HCT116 (cell line): ENCODE data around the gene PYGO2. TPM values are rescaled to one million over a fixed set of nuclear protein-coding genes. Genes with fewer than 3 reads are reported as not detected.

ENCODE experiments used
- ATAC-seq: fragments of 200-7000 bp; cut with Tn5 transposase; 2 replicates; pipeline ENCODE4 v1.9.1; 2020; ENCODE audit warnings: mild to moderate bottlenecking, moderate library complexity
- BruUV-seq: library from RNA; stranded (reverse); fragments of 400-500 nt; replicated peaks from 2 replicates; lab custom pipeline; 2021; lab: Mats Ljungman, UMichigan
- CTCF ChIA-PET: fragments of 300-600 bp; sonication (Branson Sonifier 250); formaldehyde crosslinking; loops from one replicate; lab custom pipeline; 2021; ENCODE audit warnings: antibody characterized with exemption; lab: Charles Lee
- POLR2A ChIA-PET: fragments of 300-600, 350-600 bp; sonication (Branson Sonifier 250); formaldehyde crosslinking; loops from one replicate; lab custom pipeline; 2021; ENCODE audit warnings: antibody characterized with exemption; lab: Charles Lee
- RAD21 ChIA-PET, 2 experiments: fragments of 300-600 bp; sonication (Branson Sonifier 250); formaldehyde crosslinking; loops; one replicate each; lab custom pipeline; 2023; ENCODE audit warnings: low total read pairs in 2 of 2; ENCODE audit not compliant: uncharacterized antibody in 2 of 2, unreplicated experiment in 2 of 2, low non-redundant PET in 1 of 2; lab: Charles Lee
- DNase-seq: peaks from one replicate; pipeline ENCODE4 v3.0.0-alpha.2; 2010; ENCODE audit warnings: low read depth, low spot score
- H2AFZ ChIP-seq: fragments of 200-600 bp; shearing (Covaris generic), sonication (generic); 2 replicates; pipeline ENCODE4 v1.6.1; 2017; ENCODE audit warnings: low read depth, mixed run types, mixed read lengths, antibody characterized with exemption, low read length; ENCODE audit not compliant: poor library complexity, severe bottlenecking
- H3K27ac ChIP-seq: 2 replicates; pipeline ENCODE4 v1.5.1; 2012; ENCODE audit warnings: low read depth, low read length
- H3K27me3 ChIP-seq: fragments of 200-600 bp; sonication (generic); 2 replicates; pipeline ENCODE4 v1.6.1; 2016; ENCODE audit warnings: mixed run types, low read length, mixed read lengths; ENCODE audit not compliant: insufficient read depth
- H3K36me3 ChIP-seq, 2 experiments: fragments of 200-500 bp in 1 of 2; fragments of 200-600 bp in 1 of 2; sonication (Bioruptor generic) in 1 of 2; sonication (generic) in 1 of 2; 2 replicates each; pipeline versions ENCODE4 v1.5.1 to v1.6.1; 2014 to 2016; ENCODE audit warnings: low read length in 2 of 2, inconsistent platforms in 1 of 2, mixed read lengths in 1 of 2, mixed run types in 1 of 2; ENCODE audit not compliant: insufficient read depth in 2 of 2, control insufficient read depth in 1 of 2
- H3K4me1 ChIP-seq, 2 experiments: fragments of 200-600 bp in 1 of 2; sonication (generic) in 1 of 2; 2 replicates each; pipeline versions ENCODE4 v1.5.1 to v1.6.1; 2012 to 2017; ENCODE audit warnings: low read length in 2 of 2, inconsistent platforms in 1 of 2, mild to moderate bottlenecking in 1 of 2, mixed read lengths in 1 of 2, mixed run types in 1 of 2, moderate library complexity in 1 of 2; ENCODE audit not compliant: insufficient read depth in 2 of 2, control insufficient read depth in 1 of 2
- H3K4me2 ChIP-seq: fragments of 200-600 bp; sonication (generic); 2 replicates; pipeline ENCODE4 v1.6.1; 2017; ENCODE audit warnings: mixed run types, low read length, mixed read lengths
- H3K4me3 ChIP-seq, 2 experiments: fragments of 200-600 bp in 1 of 2; sonication (generic) in 1 of 2; replicated peaks in 1 of 2; 2 replicates each; pipeline ENCODE4 v1.5.1; 2011 to 2016; ENCODE audit warnings: low read length in 2 of 2, control low read depth in 1 of 2, low read depth in 1 of 2, mild to moderate bottlenecking in 1 of 2, mixed read lengths in 1 of 2, mixed run types in 1 of 2
- H3K79me2 ChIP-seq: fragments of 200-600 bp; sonication (generic); 2 replicates; pipeline ENCODE4 v1.6.1; 2017; ENCODE audit warnings: mild to moderate bottlenecking, mixed run types, low read length, moderate library complexity, mixed read lengths; ENCODE audit not compliant: insufficient read depth
- H3K9ac ChIP-seq: fragments of 200-600 bp; sonication (generic); 2 replicates; pipeline ENCODE4 v1.6.1; 2016; ENCODE audit warnings: low read length, mixed read lengths
- H3K9me2 ChIP-seq: fragments of 200-600 bp; sonication (generic), shearing (Covaris generic); 2 replicates; pipeline ENCODE4 v1.6.1; 2017; ENCODE audit warnings: mixed run types, mild to moderate bottlenecking, moderate library complexity; ENCODE audit not compliant: insufficient read depth
- H3K9me3 ChIP-seq, 2 experiments: fragments of 200-500 bp in 1 of 2; fragments of 200-600 bp in 1 of 2; sonication (Bioruptor generic) in 1 of 2; sonication (generic) in 1 of 2; 2 replicates each; pipeline ENCODE4 v1.6.1; 2014 to 2017; ENCODE audit warnings: low read length in 2 of 2, mixed read lengths in 2 of 2, inconsistent platforms in 1 of 2, low read depth in 1 of 2, mild to moderate bottlenecking in 1 of 2, mixed run types in 1 of 2, moderate library complexity in 1 of 2; ENCODE audit not compliant: control insufficient read depth in 1 of 2, insufficient read depth in 1 of 2
- H4K20me1 ChIP-seq: fragments of 200-600 bp; sonication (generic), shearing (Covaris generic); 2 replicates; pipeline ENCODE4 v1.6.1; 2017; ENCODE audit warnings: mixed run types, mild to moderate bottlenecking, moderate library complexity; ENCODE audit not compliant: insufficient read depth
- CBX3 ChIP-seq: IDR thresholded peaks from 2 replicates; pipeline ENCODE4 v1.6.1; 2012; ENCODE audit warnings: low read depth
- EGR1 ChIP-seq: IDR thresholded peaks from 2 replicates; pipeline ENCODE4 v1.6.1; 2012; ENCODE audit warnings: low read depth
- ELF1 ChIP-seq: IDR thresholded peaks from 2 replicates; pipeline ENCODE4 v1.6.1; 2012; ENCODE audit warnings: low read depth, borderline replicate concordance
- EZH2 ChIP-seq: fragments of 200-600 bp; sonication (generic); IDR thresholded peaks from 2 replicates; pipeline ENCODE4 v1.6.1; 2017; ENCODE audit warnings: antibody characterized with exemption, mixed run types
- POLR2A ChIP-seq: IDR thresholded peaks from 2 replicates; pipeline ENCODE4 v1.7.0; 2011; ENCODE audit warnings: borderline replicate concordance; ENCODE audit not compliant: insufficient read depth, insufficient read length; ENCODE audit errors: extremely low read depth
- POLR2AphosphoS5 ChIP-seq: IDR thresholded peaks from 2 replicates; pipeline ENCODE4 v1.6.1; 2011; ENCODE audit warnings: mild to moderate bottlenecking, low read depth, low read length, moderate library complexity
- SIN3A ChIP-seq: IDR thresholded peaks from 2 replicates; pipeline ENCODE4 v1.6.1; 2012; ENCODE audit warnings: low read depth
- SRF ChIP-seq: IDR thresholded peaks from 2 replicates; pipeline ENCODE4 v1.6.1; 2012; ENCODE audit warnings: low read depth
- TCF7L2 ChIP-seq: IDR thresholded peaks from 2 replicates; pipeline ENCODE4 v1.7.0; 2011; ENCODE audit warnings: borderline replicate concordance, inconsistent platforms; ENCODE audit not compliant: insufficient read depth, insufficient read length; ENCODE audit errors: extremely low read depth
- ZNF274 ChIP-seq: fragments of 200-500 bp; sonication (Bioruptor generic); IDR thresholded peaks from 2 replicates; pipeline ENCODE4 v1.6.1; 2014; ENCODE audit warnings: mild to moderate bottlenecking, low read depth, low read length, inconsistent platforms
- intact Hi-C: fragments of 100-400 bp; cut with micrococcal nuclease; formaldehyde crosslinking; loops from 2 replicates; pipeline ENCODE4 v1.10.0; 2022
- total RNA-seq: library from RNA; stranded (reverse); gene quantifications from one replicate; pipeline ENCODE4 v1.2.1, GENCODE V29; 2021; ENCODE audit not compliant: unreplicated experiment
- TF ChIP-seq, protein P1 (sequence below): IDR thresholded peaks from 2 replicates; pipeline ENCODE4 v1.6.1; 2011; ENCODE audit warnings: mild to moderate bottlenecking, low read length, moderate library complexity; ENCODE audit not compliant: insufficient replicate concordance; ENCODE audit errors: extremely low read depth
- TF ChIP-seq, protein P2 (sequence below), 3 experiments: fragments of 200-600 bp in 1 of 3; sonication (generic) in 1 of 3; IDR thresholded peaks in 2 of 3; conservative IDR thresholded peaks in 1 of 3; 2 replicates each; pipeline ENCODE4 v1.5.1; 2012 to 2017; ENCODE audit warnings: low read depth in 2 of 3, low read length in 2 of 3, antibody characterized with exemption in 1 of 3, borderline replicate concordance in 1 of 3, control low read depth in 1 of 3, mild to moderate bottlenecking in 1 of 3, mixed read lengths in 1 of 3, mixed run types in 1 of 3, moderate library complexity in 1 of 3; ENCODE audit not compliant: insufficient read depth in 1 of 3
- TF ChIP-seq, protein P3 (sequence below): IDR thresholded peaks from 2 replicates; pipeline ENCODE4 v1.6.1; 2012
- TF ChIP-seq, protein P4 (sequence below): IDR thresholded peaks from 2 replicates; pipeline ENCODE4 v1.6.1; 2012; ENCODE audit warnings: low read depth

PYGO2 gene
- total RNA-seq, 1 experiment from 2014 or later = 37.2 TPM

DNA sequence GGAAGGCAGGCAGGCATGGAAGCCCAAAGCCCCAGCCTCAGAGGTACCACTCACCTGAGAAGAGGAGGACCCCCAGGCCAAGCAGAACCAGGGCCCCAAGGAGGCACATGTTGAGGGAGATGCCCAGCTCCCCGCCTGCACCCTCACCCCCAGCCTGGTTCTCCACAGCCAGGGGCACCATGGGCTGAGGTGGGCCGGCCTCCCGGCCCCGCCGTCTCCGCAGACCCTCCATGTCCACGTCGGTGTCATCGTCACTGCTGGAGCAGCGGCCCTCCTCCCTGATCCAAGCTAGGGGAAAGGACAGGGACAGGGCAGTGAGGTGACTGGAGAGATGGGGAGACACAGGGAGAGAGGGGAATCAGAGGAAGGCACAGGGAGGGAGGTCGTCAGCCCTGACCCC is 13.5 kb downstream of the PYGO2 start:
- ChIA-PET POLR2A (no interaction called here), RAD21 (no interaction called here)
- no peak for DNase-seq
- Histone ChIP-seq H3K4me3 (no peak overlapping the region), H3K4me1 (peaks cover 0 to 3% of the 10 kb centered on the region in 2 experiments; a peak in 1 of 4 replicates)
- intact Hi-C loops = no loop called here
- TF ChIP-seq ZNF274 = no peak
- TF ChIP-seq, protein P1, sequence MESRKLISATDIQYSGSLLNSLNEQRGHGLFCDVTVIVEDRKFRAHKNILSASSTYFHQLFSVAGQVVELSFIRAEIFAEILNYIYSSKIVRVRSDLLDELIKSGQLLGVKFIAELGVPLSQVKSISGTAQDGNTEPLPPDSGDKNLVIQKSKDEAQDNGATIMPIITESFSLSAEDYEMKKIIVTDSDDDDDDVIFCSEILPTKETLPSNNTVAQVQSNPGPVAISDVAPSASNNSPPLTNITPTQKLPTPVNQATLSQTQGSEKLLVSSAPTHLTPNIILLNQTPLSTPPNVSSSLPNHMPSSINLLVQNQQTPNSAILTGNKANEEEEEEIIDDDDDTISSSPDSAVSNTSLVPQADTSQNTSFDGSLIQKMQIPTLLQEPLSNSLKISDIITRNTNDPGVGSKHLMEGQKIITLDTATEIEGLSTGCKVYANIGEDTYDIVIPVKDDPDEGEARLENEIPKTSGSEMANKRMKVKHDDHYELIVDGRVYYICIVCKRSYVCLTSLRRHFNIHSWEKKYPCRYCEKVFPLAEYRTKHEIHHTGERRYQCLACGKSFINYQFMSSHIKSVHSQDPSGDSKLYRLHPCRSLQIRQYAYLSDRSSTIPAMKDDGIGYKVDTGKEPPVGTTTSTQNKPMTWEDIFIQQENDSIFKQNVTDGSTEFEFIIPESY = no peak
- TF ChIP-seq TCF7L2 = no peak
- no peak for TF ChIP-seq CBX3
- no peak for TF ChIP-seq SRF
- no peak for TF ChIP-seq ELF1
- TF ChIP-seq POLR2AphosphoS5 = no peak
- TF ChIP-seq EZH2 = no peak
- TF ChIP-seq, protein P2, sequence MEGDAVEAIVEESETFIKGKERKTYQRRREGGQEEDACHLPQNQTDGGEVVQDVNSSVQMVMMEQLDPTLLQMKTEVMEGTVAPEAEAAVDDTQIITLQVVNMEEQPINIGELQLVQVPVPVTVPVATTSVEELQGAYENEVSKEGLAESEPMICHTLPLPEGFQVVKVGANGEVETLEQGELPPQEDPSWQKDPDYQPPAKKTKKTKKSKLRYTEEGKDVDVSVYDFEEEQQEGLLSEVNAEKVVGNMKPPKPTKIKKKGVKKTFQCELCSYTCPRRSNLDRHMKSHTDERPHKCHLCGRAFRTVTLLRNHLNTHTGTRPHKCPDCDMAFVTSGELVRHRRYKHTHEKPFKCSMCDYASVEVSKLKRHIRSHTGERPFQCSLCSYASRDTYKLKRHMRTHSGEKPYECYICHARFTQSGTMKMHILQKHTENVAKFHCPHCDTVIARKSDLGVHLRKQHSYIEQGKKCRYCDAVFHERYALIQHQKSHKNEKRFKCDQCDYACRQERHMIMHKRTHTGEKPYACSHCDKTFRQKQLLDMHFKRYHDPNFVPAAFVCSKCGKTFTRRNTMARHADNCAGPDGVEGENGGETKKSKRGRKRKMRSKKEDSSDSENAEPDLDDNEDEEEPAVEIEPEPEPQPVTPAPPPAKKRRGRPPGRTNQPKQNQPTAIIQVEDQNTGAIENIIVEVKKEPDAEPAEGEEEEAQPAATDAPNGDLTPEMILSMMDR (IDR thresholded peaks at IDR 0.05 in 2 of 3, conservative IDR thresholded peaks at IDR 0.05 in 1 of 3; ENCODE audit: borderline replicate concordance in 1 of 3, insufficient read depth in 1 of 3, low read depth in 2 of 3, low read length in 2 of 3) = no peak
- TF ChIP-seq, protein P3, sequence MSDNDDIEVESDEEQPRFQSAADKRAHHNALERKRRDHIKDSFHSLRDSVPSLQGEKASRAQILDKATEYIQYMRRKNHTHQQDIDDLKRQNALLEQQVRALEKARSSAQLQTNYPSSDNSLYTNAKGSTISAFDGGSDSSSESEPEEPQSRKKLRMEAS = no peak
- TF ChIP-seq, protein P4, sequence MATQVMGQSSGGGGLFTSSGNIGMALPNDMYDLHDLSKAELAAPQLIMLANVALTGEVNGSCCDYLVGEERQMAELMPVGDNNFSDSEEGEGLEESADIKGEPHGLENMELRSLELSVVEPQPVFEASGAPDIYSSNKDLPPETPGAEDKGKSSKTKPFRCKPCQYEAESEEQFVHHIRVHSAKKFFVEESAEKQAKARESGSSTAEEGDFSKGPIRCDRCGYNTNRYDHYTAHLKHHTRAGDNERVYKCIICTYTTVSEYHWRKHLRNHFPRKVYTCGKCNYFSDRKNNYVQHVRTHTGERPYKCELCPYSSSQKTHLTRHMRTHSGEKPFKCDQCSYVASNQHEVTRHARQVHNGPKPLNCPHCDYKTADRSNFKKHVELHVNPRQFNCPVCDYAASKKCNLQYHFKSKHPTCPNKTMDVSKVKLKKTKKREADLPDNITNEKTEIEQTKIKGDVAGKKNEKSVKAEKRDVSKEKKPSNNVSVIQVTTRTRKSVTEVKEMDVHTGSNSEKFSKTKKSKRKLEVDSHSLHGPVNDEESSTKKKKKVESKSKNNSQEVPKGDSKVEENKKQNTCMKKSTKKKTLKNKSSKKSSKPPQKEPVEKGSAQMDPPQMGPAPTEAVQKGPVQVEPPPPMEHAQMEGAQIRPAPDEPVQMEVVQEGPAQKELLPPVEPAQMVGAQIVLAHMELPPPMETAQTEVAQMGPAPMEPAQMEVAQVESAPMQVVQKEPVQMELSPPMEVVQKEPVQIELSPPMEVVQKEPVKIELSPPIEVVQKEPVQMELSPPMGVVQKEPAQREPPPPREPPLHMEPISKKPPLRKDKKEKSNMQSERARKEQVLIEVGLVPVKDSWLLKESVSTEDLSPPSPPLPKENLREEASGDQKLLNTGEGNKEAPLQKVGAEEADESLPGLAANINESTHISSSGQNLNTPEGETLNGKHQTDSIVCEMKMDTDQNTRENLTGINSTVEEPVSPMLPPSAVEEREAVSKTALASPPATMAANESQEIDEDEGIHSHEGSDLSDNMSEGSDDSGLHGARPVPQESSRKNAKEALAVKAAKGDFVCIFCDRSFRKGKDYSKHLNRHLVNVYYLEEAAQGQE = no peak
- no peak for TF ChIP-seq POLR2A
- TF ChIP-seq EGR1 = no peak
- TF ChIP-seq SIN3A = no peak
- TF ChIP-seq, all 23 proteins: peak for 0
- Histone ChIP-seq H3K9me2 (no peaks in the 10 kb centered on the region), H3K9ac (no peak overlapping the region), H3K27me3 (no peaks in the 10 kb centered on the region), H2AFZ (no peak overlapping the region), H3K4me2 (no peak overlapping the region), H3K79me2 (no peaks in the 10 kb centered on the region), H3K36me3 (no peaks in the 10 kb centered on the region), H3K9me3 (no peaks in the 10 kb centered on the region), H3K27ac (no peak overlapping the region), H4K20me1 (no peaks in the 10 kb centered on the region)
- no peak for ATAC-seq
- no TSS peak for BruUV-seq
- CTCF ChIA-PET = no interaction called here
